ENCODE data around the gene HYPK.

DNA sequence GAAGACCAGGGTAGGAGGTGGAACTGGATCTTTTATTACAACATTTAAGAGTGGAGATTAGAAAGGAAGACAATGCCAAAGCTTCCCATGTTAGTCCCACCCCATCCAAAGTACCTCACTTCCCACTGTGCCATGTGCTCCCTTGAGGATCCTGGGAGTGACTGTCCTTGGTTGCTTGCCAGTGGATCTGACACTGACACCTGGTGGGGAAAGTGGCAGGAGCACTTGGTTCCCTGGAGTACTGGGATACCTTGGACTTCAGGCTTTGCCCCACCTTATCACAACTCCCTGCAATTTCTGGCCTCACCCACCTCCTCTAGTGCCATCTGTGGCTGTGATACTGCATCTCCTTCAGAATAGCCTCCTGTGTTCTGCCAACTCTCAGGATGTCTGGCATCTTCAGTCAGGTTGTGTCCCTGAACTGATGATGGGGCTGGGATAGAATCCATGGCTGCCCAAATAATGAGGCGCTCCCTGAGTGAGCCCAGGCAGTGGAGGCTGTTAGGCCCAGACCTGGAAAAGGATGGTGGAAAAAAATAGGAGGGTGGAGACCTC is 24.9 kb upstream of the HYPK start:
- TF ChIP-seq, protein P1, sequence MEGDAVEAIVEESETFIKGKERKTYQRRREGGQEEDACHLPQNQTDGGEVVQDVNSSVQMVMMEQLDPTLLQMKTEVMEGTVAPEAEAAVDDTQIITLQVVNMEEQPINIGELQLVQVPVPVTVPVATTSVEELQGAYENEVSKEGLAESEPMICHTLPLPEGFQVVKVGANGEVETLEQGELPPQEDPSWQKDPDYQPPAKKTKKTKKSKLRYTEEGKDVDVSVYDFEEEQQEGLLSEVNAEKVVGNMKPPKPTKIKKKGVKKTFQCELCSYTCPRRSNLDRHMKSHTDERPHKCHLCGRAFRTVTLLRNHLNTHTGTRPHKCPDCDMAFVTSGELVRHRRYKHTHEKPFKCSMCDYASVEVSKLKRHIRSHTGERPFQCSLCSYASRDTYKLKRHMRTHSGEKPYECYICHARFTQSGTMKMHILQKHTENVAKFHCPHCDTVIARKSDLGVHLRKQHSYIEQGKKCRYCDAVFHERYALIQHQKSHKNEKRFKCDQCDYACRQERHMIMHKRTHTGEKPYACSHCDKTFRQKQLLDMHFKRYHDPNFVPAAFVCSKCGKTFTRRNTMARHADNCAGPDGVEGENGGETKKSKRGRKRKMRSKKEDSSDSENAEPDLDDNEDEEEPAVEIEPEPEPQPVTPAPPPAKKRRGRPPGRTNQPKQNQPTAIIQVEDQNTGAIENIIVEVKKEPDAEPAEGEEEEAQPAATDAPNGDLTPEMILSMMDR (IDR thresholded peaks at IDR 0.05 in 8 of 11, conservative IDR thresholded peaks at IDR 0.05 in 3 of 11) = peak in 1 of 11 experiments; percentile 10
- peak in 1 of 3 donors; percentile 30 for TF ChIP-seq POLR2AphosphoS5 (IDR thresholded peaks at IDR 0.05)
- no peak for TF ChIP-seq POLR2A (IDR thresholded peaks at IDR 0.05)

Data from spleen (tissue), 7 donors.